Psoas muscle (tissue), 8 donors: ENCODE measurements around the gene MUC5B. TPM values are rescaled to one million over a fixed set of nuclear protein-coding genes. Genes with fewer than 3 reads are reported as not detected.

ENCODE experiments used
- ATAC-seq, 4 donors: fragments of 200-7000 bp; cut with Tn5 transposase; one replicate each; pipeline ENCODE4 v1.9.1; 2020; ENCODE audit warnings: moderate library complexity in 3 of 4, mild to moderate bottlenecking in 2 of 4
- DNase-seq, 2 donors: peaks; one replicate each; pipeline ENCODE4 v3.0.0-alpha.2; 2020
- H3K27ac ChIP-seq: fragments of 200-600 bp; one replicate; pipeline ENCODE4 v1.8.0; 2022
- H3K27me3 ChIP-seq, 3 donors: fragments of 200-600 bp in 1 of 3; one replicate each; pipeline versions ENCODE4 v1.6.1 to v1.8.0; 2013 to 2022; ENCODE audit warnings: low read length in 2 of 3, mild to moderate bottlenecking in 2 of 3, moderate library complexity in 1 of 3; ENCODE audit not compliant: insufficient read depth in 3 of 3
- H3K36me3 ChIP-seq, 2 donors: fragments of 200-600 bp in 1 of 2; one replicate each; pipeline versions ENCODE4 v1.6.1 to v1.8.0; 2013 to 2022; ENCODE audit warnings: low read depth in 1 of 2, mild to moderate bottlenecking in 1 of 2, moderate library complexity in 1 of 2; ENCODE audit not compliant: insufficient read depth in 1 of 2
- H3K4me1 ChIP-seq: fragments of 200-600 bp; one replicate; pipeline ENCODE4 v1.8.0; 2022
- H3K4me3 ChIP-seq: fragments of 200-600 bp; one replicate; pipeline ENCODE4 v1.8.0; 2022; ENCODE audit warnings: mild to moderate bottlenecking
- H3K9me3 ChIP-seq: fragments of 200-600 bp; one replicate; pipeline ENCODE4 v1.8.0; 2022
- CTCF ChIP-seq: fragments of 200-600 bp; IDR thresholded peaks from one replicate; pipeline ENCODE4 v1.8.0; 2022; ENCODE audit warnings: antibody characterized with exemption
- WGBS, 3 donors: extraction: QIAGEN DNeasy Blood & Tissue Kit; methylation state at CpG; one replicate each; pipeline versions ENCODE4 v1.1.6 to v1.1.7; 2013; 5-methylcytosine and 5-hydroxymethylcytosine counted together
- intact Hi-C, 2 donors: fragments of 100-400 bp; cut with DNase I; formaldehyde crosslinking; loops; one replicate each; pipeline versions ENCODE4 v1.11.0 to v1.14.2; 2022
- polyA plus RNA-seq, 3 donors: library from polyadenylated mRNA; stranded (reverse); fragments of 200-250 nt; gene quantifications; one replicate each; pipeline ENCODE4 v1.2.3, GENCODE V29; 2013
- total RNA-seq, 4 donors: library from RNA; stranded (reverse); fragmentation: NEBNext Ultra II Directional in 2 of 4; extraction: Animal tissue kit (Norgen Biotek cat#: 25700) in 2 of 4; gene quantifications; one replicate each; pipeline versions ENCODE4 v1.2.1 to v1.2.4, GENCODE V29; 2021 to 2023
- donor health status: healthy with polysubstance abuse.
- donor health status: DM: no; HTN: no; CAD: no; lungs with moderate emphysema.
- donor health status: Bipolar disorder and iron deficiency.
- donor health status: healthy.
- donor health status: DM: yes; HTN: yes; CAD: no.
- donor health status: DM: no; HTN: no; CAD: no.
- donor health status: DM: no; HTN: no; CAD: no.
- donor health status: DM: yes; HTN: yes; CAD: no.

MUC5B gene
- total and polyA plus RNA-seq, 7 donors: under 0.01 to 0.41 (median 0.11) TPM; not detected in 3

- Histone ChIP-seq H3K27me3 (no peaks in the 10 kb centered on the region), H3K36me3 (peaks cover 0 to 87% of the 10 kb centered on the region in 2 donors), H3K27ac (no peak overlapping the region), H3K9me3 (no peaks in the 10 kb centered on the region), H3K4me3 (no peak overlapping the region), H3K4me1 (no peaks in the 10 kb centered on the region)
- ATAC-seq (no peak), DNase-seq (peak in 1 of 2 donors; percentile 36)
- intact Hi-C loops: no loop called here
- WGBS, 3 donors: 89 to 96% (median 93%) methylated on average over 18 of the region's 18 CpGs
- TF ChIP-seq CTCF: no peak
These were observed 60.2 kb downstream of the MUC5B start for GRCh38 chr11:1283091-1283511.

- Histone ChIP-seq H3K36me3 (peaks cover 0 to 87% of the 10 kb centered on the region in 2 donors), H3K4me1 (no peaks in the 10 kb centered on the region), H3K27me3 (no peaks in the 10 kb centered on the region)
These were observed 61.0 kb downstream of the MUC5B start for GRCh38 chr11:1283906-1284305.

GRCh38 chr11:1285316-1285744, 62.5 kb downstream of the MUC5B start:
- peak in 1 of 2 donors; percentile 15 for DNase-seq
- Histone ChIP-seq H3K27me3 (no peaks in the 10 kb centered on the region), H3K4me1 (no peaks in the 10 kb centered on the region), H3K36me3 (peaks cover 0 to 87% of the 10 kb centered on the region in 2 donors), H3K27ac (no peak overlapping the region), H3K9me3 (no peaks in the 10 kb centered on the region), H3K4me3 (no peak overlapping the region)
- no peak for TF ChIP-seq CTCF
- ATAC-seq: no peak
- WGBS, 3 donors: 95 to 96% (median 96%) methylated on average over 23 of the region's 23 CpGs
- intact Hi-C loops: no loop called here

More at GRCh38 chr11:1283906-1284305, 61.0 kb downstream of the MUC5B start:
- H3K27ac ChIP-seq: no peak overlapping the region
- 82 to 90% (median 89%) methylated on average over 8 of the region's 8 CpGs for WGBS, 3 donors
- peak in 1 of 2 donors; percentile 28 for DNase-seq
- peak in 1 of 4 donors; percentile 9 for ATAC-seq
- intact Hi-C loops: no loop called here
- H3K4me3 ChIP-seq: no peak overlapping the region
- no peaks in the 10 kb centered on the region for H3K9me3 ChIP-seq
- no peak for TF ChIP-seq CTCF

GRCh38 chr11:1285876-1286275, 63.0 kb downstream of the MUC5B start:
- Histone ChIP-seq H3K36me3 (peaks cover 0 to 87% of the 10 kb centered on the region in 2 donors), H3K4me1 (no peaks in the 10 kb centered on the region), H3K27me3 (no peaks in the 10 kb centered on the region), H3K4me3 (no peak overlapping the region), H3K27ac (no peak overlapping the region), H3K9me3 (no peaks in the 10 kb centered on the region)
- TF ChIP-seq CTCF: no peak
- DNase-seq: peak in 1 of 2 donors; percentile 30
- intact Hi-C loops: no loop called here
- ATAC-seq: no peak
- 86 to 94% (median 88%) methylated on average over 17 of the region's 17 CpGs for WGBS, 3 donors

- intact Hi-C loops: no loop called here
These were observed 65.1 kb downstream of the MUC5B start for GRCh38 chr11:1287928-1288327.

More at GRCh38 chr11:1287928-1288327, 65.1 kb downstream of the MUC5B start:
- ATAC-seq (no peak), DNase-seq (peak in 1 of 2 donors; percentile 28)
- TF ChIP-seq CTCF: no peak
- H3K27me3 ChIP-seq: no peaks in the 10 kb centered on the region
- WGBS, 3 donors: 93 to 96% (median 94%) methylated on average over 9 of the region's 9 CpGs
- no peak overlapping the region for H3K4me3 ChIP-seq
- H3K27ac ChIP-seq: no peak overlapping the region
- no peaks in the 10 kb centered on the region for H3K4me1 ChIP-seq
- peaks cover 0 to 84% of the 10 kb centered on the region in 2 donors for H3K36me3 ChIP-seq
- H3K9me3 ChIP-seq: no peaks in the 10 kb centered on the region
